Measurements from ENCODE around the gene LTB. TPM values are rescaled to one million over a fixed set of nuclear protein-coding genes. Genes with fewer than 3 reads are reported as not detected.
A peak's percentile ranks its signal among the peaks of the same experiment; 100 is the strongest.
"Not testable (repeated sequence)": the region's sequence is repeated elsewhere in the genome, so short reads cannot be mapped to it uniquely, and the experiment has no call there.

The LTB gene
- total and polyA plus RNA-seq, 2 experiments from 2014 or later = 0.61 TPM; not detected in 1

GRCh38 chr6:31597006-31597405 lies 14.8 kb upstream of the LTB start:
- peak; percentile 30 for TF ChIP-seq CTCF (IDR thresholded peaks at IDR 0.05; ENCODE audit: low read depth, low read length)
- H3K4me1 ChIP-seq (ENCODE audit: low read depth) = no peaks in the 10 kb centered on the region
- DNase-seq (ENCODE audit: low read depth in 1 of 2, low spot score in 1 of 2) = peak; percentile 26 to 49
- no peak overlapping the region for H3K4me3 ChIP-seq
- no peaks in the 10 kb centered on the region for H3K36me3 ChIP-seq
- H3K27ac ChIP-seq = no peak overlapping the region
- H3K27me3 ChIP-seq = no peaks in the 10 kb centered on the region
- no peaks in the 10 kb centered on the region for H3K9me3 ChIP-seq (ENCODE audit: low read depth)

GRCh38 chr6:31592396-31592771 lies 10.2 kb upstream of the LTB start:
- no peak for DNase-seq (ENCODE audit: low read depth in 1 of 2, low spot score in 1 of 2)
- Histone ChIP-seq H3K4me3 (no peak overlapping the region), H3K4me1 (ENCODE audit: low read depth) (no peaks in the 10 kb centered on the region), H3K9me3 (ENCODE audit: low read depth) (no peaks in the 10 kb centered on the region), H3K27me3 (no peaks in the 10 kb centered on the region), H3K27ac (no peak overlapping the region), H3K36me3 (no peaks in the 10 kb centered on the region)
- no peak for TF ChIP-seq CTCF (IDR thresholded peaks at IDR 0.05; ENCODE audit: low read depth, low read length)

GRCh38 chr6:31590691-31591090 lies 8.5 kb upstream of the LTB start:
- DNase-seq (ENCODE audit: low read depth in 1 of 2, low spot score in 1 of 2); H3K27me3 ChIP-seq; H3K4me3 ChIP-seq; H3K9me3 ChIP-seq (ENCODE audit: low read depth); H3K27ac ChIP-seq; H3K36me3 ChIP-seq; H3K4me1 ChIP-seq (ENCODE audit: low read depth): not testable (repeated sequence)

GRCh38 chr6:31588871-31589650 lies 6.8 kb upstream of the LTB start:
- no peaks in the 10 kb centered on the region for H3K27me3 ChIP-seq
- H3K4me3 ChIP-seq = no peak overlapping the region
- no peak overlapping the region for H3K27ac ChIP-seq
- DNase-seq (ENCODE audit: low read depth in 1 of 2, low spot score in 1 of 2) = peak in 1 of 2 donors; percentile 14
- H3K36me3 ChIP-seq = no peaks in the 10 kb centered on the region
- H3K4me1 ChIP-seq (ENCODE audit: low read depth) = no peaks in the 10 kb centered on the region
- no peak for TF ChIP-seq CTCF (IDR thresholded peaks at IDR 0.05; ENCODE audit: low read depth, low read length)
- no peaks in the 10 kb centered on the region for H3K9me3 ChIP-seq (ENCODE audit: low read depth)

GRCh38 chr6:31587791-31588777 lies 5.9 kb upstream of the LTB start:
- no peak overlapping the region for H3K4me3 ChIP-seq
- H3K27ac ChIP-seq = no peak overlapping the region
- no peaks in the 10 kb centered on the region for H3K27me3 ChIP-seq
- H3K9me3 ChIP-seq (ENCODE audit: low read depth) = no peaks in the 10 kb centered on the region
- TF ChIP-seq CTCF (IDR thresholded peaks at IDR 0.05; ENCODE audit: low read depth, low read length) = no peak
- no peaks in the 10 kb centered on the region for H3K4me1 ChIP-seq (ENCODE audit: low read depth)
- H3K36me3 ChIP-seq = no peaks in the 10 kb centered on the region
- DNase-seq (ENCODE audit: low read depth in 1 of 2, low spot score in 1 of 2) = no peak
